ENCODE measurements around the gene TMEM134.

Gene TMEM134

DNA sequence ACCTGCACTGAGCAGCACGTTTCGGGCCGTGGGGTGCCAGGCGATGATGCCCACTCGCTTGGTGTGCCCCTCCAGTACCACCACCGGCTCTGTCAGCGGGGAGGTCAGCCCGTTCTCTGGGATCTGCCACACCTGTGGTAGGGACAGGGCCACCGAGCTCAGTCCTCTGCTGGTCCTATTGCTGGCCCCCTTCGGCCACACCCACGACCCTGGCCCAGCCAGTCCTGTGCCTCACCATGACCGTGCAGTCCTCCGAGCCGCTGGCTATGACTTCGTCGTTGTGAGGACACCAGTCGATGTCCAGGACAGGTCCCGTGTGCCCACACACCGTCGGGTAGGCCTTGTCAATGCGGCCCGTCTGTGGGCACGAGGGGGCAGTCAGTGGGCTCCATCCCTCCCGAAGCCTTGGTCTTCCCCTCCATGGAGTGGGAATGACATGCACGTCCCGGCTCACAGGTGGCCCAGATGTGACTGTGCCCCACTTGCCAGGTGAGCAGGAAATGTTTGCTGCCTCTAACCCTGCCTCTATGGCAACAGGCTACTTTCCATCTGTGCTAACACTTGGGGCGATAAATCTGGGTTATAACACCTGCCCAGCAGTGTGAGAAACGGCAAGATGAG is 27.2 kb downstream of the TMEM134 start:
- peak overlapping the region; percentile 95 for H3K4me3 ChIP-seq (ENCODE audit: low read depth, low read length)
- TF ChIP-seq, protein P1, sequence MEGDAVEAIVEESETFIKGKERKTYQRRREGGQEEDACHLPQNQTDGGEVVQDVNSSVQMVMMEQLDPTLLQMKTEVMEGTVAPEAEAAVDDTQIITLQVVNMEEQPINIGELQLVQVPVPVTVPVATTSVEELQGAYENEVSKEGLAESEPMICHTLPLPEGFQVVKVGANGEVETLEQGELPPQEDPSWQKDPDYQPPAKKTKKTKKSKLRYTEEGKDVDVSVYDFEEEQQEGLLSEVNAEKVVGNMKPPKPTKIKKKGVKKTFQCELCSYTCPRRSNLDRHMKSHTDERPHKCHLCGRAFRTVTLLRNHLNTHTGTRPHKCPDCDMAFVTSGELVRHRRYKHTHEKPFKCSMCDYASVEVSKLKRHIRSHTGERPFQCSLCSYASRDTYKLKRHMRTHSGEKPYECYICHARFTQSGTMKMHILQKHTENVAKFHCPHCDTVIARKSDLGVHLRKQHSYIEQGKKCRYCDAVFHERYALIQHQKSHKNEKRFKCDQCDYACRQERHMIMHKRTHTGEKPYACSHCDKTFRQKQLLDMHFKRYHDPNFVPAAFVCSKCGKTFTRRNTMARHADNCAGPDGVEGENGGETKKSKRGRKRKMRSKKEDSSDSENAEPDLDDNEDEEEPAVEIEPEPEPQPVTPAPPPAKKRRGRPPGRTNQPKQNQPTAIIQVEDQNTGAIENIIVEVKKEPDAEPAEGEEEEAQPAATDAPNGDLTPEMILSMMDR (IDR thresholded peaks at IDR 0.05; ENCODE audit: control insufficient read depth, extremely low read depth, insufficient read depth): no peak
- no peak for DNase-seq (ENCODE audit: low read depth)

DNA sequence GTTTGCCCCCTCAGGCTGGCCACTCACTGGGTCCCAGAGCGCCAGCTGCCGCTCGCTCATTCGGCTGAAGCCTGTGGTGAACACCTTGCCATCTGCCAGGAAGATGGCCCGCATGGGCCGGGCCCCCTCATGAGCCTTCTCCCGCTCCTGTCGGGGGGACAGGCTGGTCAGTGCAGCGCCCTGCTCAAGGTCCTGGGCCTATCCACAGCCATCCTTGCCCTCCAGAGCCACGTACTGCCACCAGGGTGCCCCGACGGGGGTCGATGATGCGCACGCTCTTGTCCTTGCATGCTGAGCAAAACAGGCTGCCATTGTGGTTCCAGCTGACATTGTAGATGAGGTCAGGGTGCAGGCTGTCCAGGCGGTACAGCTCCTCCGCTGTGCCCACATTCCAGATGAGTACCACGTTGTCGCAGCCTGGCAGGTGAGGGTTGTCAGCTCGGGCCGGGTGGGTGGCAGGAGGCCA is 27.9 kb downstream of the TMEM134 start:
- no peak overlapping the region for H3K4me3 ChIP-seq (ENCODE audit: low read depth, low read length)
- TF ChIP-seq, protein P1 (IDR thresholded peaks at IDR 0.05; ENCODE audit: control insufficient read depth, extremely low read depth, insufficient read depth): no peak
- DNase-seq (ENCODE audit: low read depth): no peak

DNA sequence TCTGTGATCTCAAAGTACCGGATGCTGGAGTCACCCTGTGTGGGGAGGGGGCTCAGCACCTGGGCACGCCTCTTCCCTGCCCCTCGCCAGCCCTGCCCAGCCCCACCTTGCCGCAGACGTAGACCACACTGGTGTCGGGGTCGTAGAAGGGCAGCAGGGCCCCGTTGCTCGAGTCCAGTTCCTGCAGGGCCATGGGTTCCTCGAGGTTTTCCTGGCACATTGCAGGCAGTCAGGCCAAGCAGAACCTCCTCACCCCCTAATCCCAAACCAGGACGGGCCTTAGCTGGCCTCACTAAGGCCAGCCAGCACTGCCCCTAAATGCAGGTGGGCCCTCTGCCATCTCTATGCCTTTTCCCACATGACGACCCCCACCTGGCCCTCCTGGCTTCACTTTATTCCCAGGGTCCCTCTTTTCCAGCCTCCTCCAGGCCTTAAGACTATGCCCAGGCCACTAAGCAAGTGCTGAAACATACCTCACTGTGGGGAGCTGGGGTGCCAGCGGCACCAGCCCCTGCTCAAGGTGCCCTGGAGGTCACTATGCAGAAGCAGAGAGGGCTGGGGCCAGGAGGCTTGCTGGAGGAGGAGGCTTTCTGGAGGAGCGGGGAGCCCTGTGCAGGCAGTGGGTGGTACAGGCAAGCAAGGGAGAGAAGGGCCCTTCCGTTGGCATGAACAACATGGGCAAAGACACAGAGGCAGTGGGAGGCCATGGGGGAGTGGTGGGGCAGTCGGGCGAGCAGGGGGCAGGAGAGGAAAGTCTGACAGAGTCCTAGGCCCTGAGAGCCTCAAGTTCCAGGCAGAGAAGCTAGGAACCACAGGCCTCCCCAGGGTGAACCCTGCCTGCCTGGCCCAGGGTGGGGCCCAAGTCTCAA is 28.6 kb downstream of the TMEM134 start:
- DNase-seq (ENCODE audit: low read depth): no peak
- no peak overlapping the region for H3K4me3 ChIP-seq (ENCODE audit: low read depth, low read length)
- TF ChIP-seq, protein P1 (IDR thresholded peaks at IDR 0.05; ENCODE audit: control insufficient read depth, extremely low read depth, insufficient read depth): no peak

DNA sequence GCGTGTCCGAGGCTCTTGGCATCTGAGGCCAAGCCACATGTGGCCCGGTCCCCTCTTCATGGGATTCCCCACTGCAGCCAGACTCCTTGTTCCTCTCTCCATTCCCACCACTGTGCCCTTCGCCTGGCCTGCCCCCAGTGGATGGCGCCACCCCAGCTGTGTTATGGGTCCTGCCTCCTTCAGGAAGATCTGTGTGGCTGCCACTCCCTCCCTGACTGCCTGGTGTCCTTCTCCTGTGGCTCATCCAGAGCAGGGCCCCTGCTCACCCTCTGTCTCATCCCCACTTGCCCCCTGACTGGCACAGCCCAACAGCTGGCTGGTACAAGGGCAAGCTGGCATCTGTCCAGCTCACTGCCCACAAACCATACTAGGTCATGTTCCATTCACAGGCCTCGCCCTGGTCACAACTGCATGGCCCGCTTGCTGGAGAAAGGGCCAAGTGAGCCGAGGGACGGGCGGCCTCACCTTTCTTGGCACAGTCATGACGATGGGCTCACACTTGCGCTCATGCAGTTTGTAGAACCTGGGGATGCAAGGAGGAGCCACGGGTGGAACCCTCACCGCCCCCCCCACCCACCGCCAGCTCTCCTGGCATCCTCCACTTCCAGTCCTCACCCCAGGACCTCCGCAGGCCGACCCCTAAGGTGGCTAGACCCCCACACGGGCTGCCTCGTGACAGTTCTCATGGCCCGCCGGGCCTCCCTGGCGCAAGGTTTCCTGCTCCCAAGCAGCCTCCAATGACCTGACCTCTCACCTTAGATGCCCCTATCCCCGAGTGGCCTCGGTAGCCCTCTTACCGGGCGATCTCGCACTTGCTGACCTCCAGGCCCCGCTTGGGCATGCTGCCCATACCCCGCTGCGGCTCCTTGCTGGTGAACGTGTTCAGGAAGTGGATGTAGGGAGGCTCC is 29.5 kb downstream of the TMEM134 start:
- TF ChIP-seq, protein P1 (IDR thresholded peaks at IDR 0.05; ENCODE audit: control insufficient read depth, extremely low read depth, insufficient read depth): peak; percentile 23
- no peak overlapping the region for H3K4me3 ChIP-seq (ENCODE audit: low read depth, low read length)
- DNase-seq (ENCODE audit: low read depth): no peak

DNA sequence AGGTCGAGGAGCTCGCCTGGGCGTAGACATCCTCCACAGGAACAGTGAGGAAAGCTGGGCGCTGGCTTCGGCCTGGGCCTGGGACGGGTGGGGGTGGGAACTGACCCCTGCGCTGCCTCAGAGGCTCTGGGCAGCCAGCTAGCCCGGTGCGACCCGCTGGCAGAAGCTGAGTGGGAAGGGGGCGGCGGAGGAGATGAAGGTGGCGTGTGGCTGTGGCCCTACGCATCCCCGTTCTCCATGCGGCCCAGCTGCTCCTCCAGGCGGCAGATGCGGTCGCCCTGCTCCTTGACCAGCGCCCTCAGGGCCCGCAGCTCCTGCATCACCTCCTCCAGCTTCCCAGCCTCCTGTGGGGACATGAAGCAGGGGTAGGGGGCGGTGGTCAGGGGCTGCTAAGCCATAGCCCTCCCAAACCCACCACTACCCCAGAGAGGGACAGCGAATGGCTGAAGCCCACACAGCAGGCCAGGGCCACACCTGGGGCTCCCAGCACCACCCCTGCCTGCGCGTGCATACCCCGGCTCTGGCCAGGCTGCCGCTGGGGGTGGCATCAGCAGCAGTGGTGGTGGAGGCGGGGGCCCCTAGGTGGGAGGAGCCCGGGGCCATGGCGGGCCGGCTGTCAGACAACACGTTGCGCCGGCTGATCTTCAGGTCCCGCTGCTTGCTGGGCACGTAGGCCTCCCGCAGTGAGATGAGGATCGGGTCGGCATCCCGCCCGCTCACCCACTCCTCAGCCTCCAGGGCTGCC is 30.7 kb downstream of the TMEM134 start:
- DNase-seq (ENCODE audit: low read depth): no peak
- H3K4me3 ChIP-seq (ENCODE audit: low read depth, low read length): no peak overlapping the region
- TF ChIP-seq, protein P1 (IDR thresholded peaks at IDR 0.05; ENCODE audit: control insufficient read depth, extremely low read depth, insufficient read depth): no peak

DNA sequence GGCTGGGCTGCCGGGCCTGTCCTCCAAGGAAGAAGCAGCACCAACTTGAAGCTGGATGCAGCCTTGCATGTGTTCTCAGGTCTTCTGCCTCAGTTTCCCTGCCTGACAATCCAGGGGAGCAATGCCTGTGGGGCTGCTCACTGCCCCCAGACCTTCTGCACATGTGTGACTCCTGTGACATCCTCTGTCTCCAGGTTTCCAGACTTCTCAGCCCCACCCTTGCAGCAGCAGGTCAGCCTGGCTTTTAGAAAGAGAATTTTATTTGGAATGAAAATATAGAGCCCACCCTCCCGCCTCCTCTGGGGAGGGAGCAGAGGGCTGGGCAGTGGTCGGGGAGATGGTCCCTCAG is 31.3 kb downstream of the TMEM134 start:
- H3K4me3 ChIP-seq (ENCODE audit: low read depth, low read length): no peak overlapping the region
- TF ChIP-seq, protein P1 (IDR thresholded peaks at IDR 0.05; ENCODE audit: control insufficient read depth, extremely low read depth, insufficient read depth): no peak
- no peak for DNase-seq (ENCODE audit: low read depth)

Data from LNCaP clone FGC (cell line).